GM19193 (cell line): ENCODE data around the gene DYSF.

Experiments
- POLR2A ChIP-seq: IDR thresholded peaks from 4 replicates; pipeline ENCODE4 v1.6.1; 2011; ENCODE audit not compliant: insufficient read depth, insufficient read length; ENCODE audit errors: extremely low read depth

The DYSF gene

GRCh38 chr2:71640489-71640888, 187.1 kb downstream of the DYSF start:
- no peak for TF ChIP-seq POLR2A

- no peak for TF ChIP-seq POLR2A
Measured at GRCh38 chr2:71643674-71644357, 190.5 kb downstream of the DYSF start.

- TF ChIP-seq POLR2A = no peak
Measured at GRCh38 chr2:71646028-71646427, 192.7 kb downstream of the DYSF start.

GRCh38 chr2:71647356-71647755, 194.0 kb downstream of the DYSF start:
- TF ChIP-seq POLR2A = no peak

GRCh38 chr2:71655498-71655897, 202.1 kb downstream of the DYSF start:
- no peak for TF ChIP-seq POLR2A

- TF ChIP-seq POLR2A = no peak
Measured at GRCh38 chr2:71658771-71659170, 205.4 kb downstream of the DYSF start.

- no peak for TF ChIP-seq POLR2A
Measured at GRCh38 chr2:71659868-71660518, 206.6 kb downstream of the DYSF start.

- no peak for TF ChIP-seq POLR2A
Measured at GRCh38 chr2:71661782-71662181, 208.4 kb downstream of the DYSF start.

- TF ChIP-seq POLR2A = no peak
Measured at GRCh38 chr2:71662665-71663394, 209.5 kb downstream of the DYSF start.

GRCh38 chr2:71664161-71664560, 210.8 kb downstream of the DYSF start:
- no peak for TF ChIP-seq POLR2A

GRCh38 chr2:71665168-71666093, 212.1 kb downstream of the DYSF start:
- no peak for TF ChIP-seq POLR2A

GRCh38 chr2:71666094-71666474, 212.7 kb downstream of the DYSF start:
- TF ChIP-seq POLR2A = no peak

- TF ChIP-seq POLR2A = no peak
Measured at GRCh38 chr2:71667256-71668182, 214.2 kb downstream of the DYSF start.

GRCh38 chr2:71668326-71669057, 215.1 kb downstream of the DYSF start:
- TF ChIP-seq POLR2A = no peak

GRCh38 chr2:71669058-71669456, 215.7 kb downstream of the DYSF start:
- TF ChIP-seq POLR2A = no peak
